K562 (cell line): Measurements from ENCODE around the gene FN3KRP. TPM values are rescaled to one million over a fixed set of nuclear protein-coding genes. Genes with fewer than 3 reads are reported as not detected.

Source experiments
- CHD1 ChIP-seq: fragments of 200-600 bp; sonication (generic); IDR thresholded peaks from one replicate; pipeline ENCODE4 v1.6.1; 2012; ENCODE audit warnings: mild to moderate bottlenecking, moderate library complexity, low read length, inconsistent platforms
- EP300 ChIP-seq: IDR thresholded peaks from 2 replicates; pipeline ENCODE4 v1.6.1; 2012; ENCODE audit warnings: low read length, improper control_type of control experiment
- GMEB1 ChIP-seq: fragments of 250-450 bp; sonication (Bioruptor Pico); IDR thresholded peaks from 2 replicates; pipeline ENCODE4 v1.4.0; 2020; ENCODE audit warnings: mild to moderate bottlenecking
- JUN ChIP-seq, 2 experiments: sonication (generic) in 1 of 2; formaldehyde crosslinking in 1 of 2; IDR thresholded peaks; 2 replicates each; pipeline versions ENCODE4 v1.6.1 to v1.8.0; 2012 to 2022; ENCODE audit warnings: borderline replicate concordance in 2 of 2, mild to moderate bottlenecking in 2 of 2, improper control_type of control experiment in 1 of 2, low read depth in 1 of 2, low read length in 1 of 2, missing genetic modification reagents in 1 of 2
- JUND ChIP-seq, 2 experiments: IDR thresholded peaks; 2 replicates in 1 of 2; 3 replicates in 1 of 2; pipeline ENCODE4 v1.6.1; 2011; ENCODE audit warnings: borderline replicate concordance in 2 of 2, low read depth in 2 of 2, low read length in 2 of 2, improper control_type of control experiment in 1 of 2, missing biosample characterization in 1 of 2, missing genetic modification characterization in 1 of 2, missing genetic modification reagents in 1 of 2
- MBD2 ChIP-seq: sonication (generic); IDR thresholded peaks from 2 replicates; pipeline ENCODE4 v1.6.1; 2016; ENCODE audit warnings: low read depth, borderline replicate concordance
- MCM3 ChIP-seq: fragments of 450-650 bp; IDR thresholded peaks from 2 replicates; pipeline ENCODE4 v1.6.1; 2016
- MITF ChIP-seq: IDR thresholded peaks from 2 replicates; pipeline ENCODE4 v1.6.1; 2014; ENCODE audit warnings: antibody characterized with exemption
- MYNN ChIP-seq, 2 experiments: sonication (generic); formaldehyde crosslinking in 1 of 2; IDR thresholded peaks; 2 replicates each; pipeline versions ENCODE4 v1.5.0 to v1.6.1; 2016 to 2020; ENCODE audit warnings: antibody characterized with exemption in 1 of 2, missing genetic modification reagents in 1 of 2
- POLR2A ChIP-seq: fragments of 450-650 bp; conservative IDR thresholded peaks from 2 replicates; pipeline ENCODE4 v1.6.1; 2016
- SMAD4 ChIP-seq: fragments of 250-450 bp; sonication (Bioruptor Pico); conservative IDR thresholded peaks from 2 replicates; pipeline ENCODE4 v1.8.0; 2021; ENCODE audit warnings: inconsistent platforms, mild to moderate bottlenecking, moderate library complexity
- STAG1 ChIP-seq: sonication (generic); formaldehyde crosslinking; IDR thresholded peaks from 2 replicates; pipeline ENCODE4 v1.5.0; 2020; ENCODE audit warnings: missing genetic modification reagents, borderline replicate concordance
- TAF1 ChIP-seq: IDR thresholded peaks from 2 replicates; pipeline ENCODE4 v1.6.1; 2011; ENCODE audit warnings: mild to moderate bottlenecking, low read length, moderate library complexity; ENCODE audit not compliant: insufficient read depth, control insufficient read depth, severe bottlenecking; ENCODE audit errors: extremely low read depth
- TSC22D4 ChIP-seq: fragments of 450-650 bp; IDR thresholded peaks from 2 replicates; pipeline ENCODE4 v1.6.1; 2016; ENCODE audit warnings: missing genetic modification characterization, missing biosample characterization, control low read depth
- ZBTB7A ChIP-seq: IDR thresholded peaks from 2 replicates; pipeline ENCODE4 v1.6.1; 2011; ENCODE audit warnings: low read depth, mild to moderate bottlenecking, low read length, moderate library complexity, borderline replicate concordance; ENCODE audit not compliant: control insufficient read depth
- ZBTB8A ChIP-seq: fragments of 450-650 bp; IDR thresholded peaks from 2 replicates; pipeline ENCODE4 v1.6.1; 2018; ENCODE audit warnings: mild to moderate bottlenecking, moderate library complexity; ENCODE audit not compliant: partially characterized antibody
- ZNF3 ChIP-seq: fragments of 250-450 bp; sonication (Bioruptor Pico); IDR thresholded peaks from 2 replicates; pipeline ENCODE4 v1.5.0; 2021; ENCODE audit warnings: mild to moderate bottlenecking, moderate library complexity
- polyA plus RNA-seq, 8 experiments: library from polyadenylated mRNA; depleted of rRNA in 4 of 8; stranded (reverse) in 5 of 8; unstranded in 3 of 8; fragments of >200 nt; fragmentation: Nextera tagmentation in 2 of 8; fragmentation: Illumina TruSeq in 1 of 8; extraction: Ambion mirVana in 2 of 8; extraction: Trizol in 1 of 8; gene quantifications; 2 replicates each; pipeline versions ENCODE4 v1.2.1 to v1.2.3, GENCODE V29; 2011 to 2014; ENCODE audit warnings: inconsistent platforms in 1 of 8, missing spikeins in 1 of 8
- total RNA-seq, 7 experiments: library from RNA; depleted of rRNA in 6 of 7; stranded (reverse); fragments of >200 nt in 6 of 7; fragmentation: Illumina TruSeq in 2 of 7; extraction: Trizol in 2 of 7; gene quantifications; 2 replicates each; pipeline versions ENCODE4 v1.2.1 to v1.2.3, GENCODE V29; 2011 to 2021; ENCODE audit warnings: low replicate concordance in 1 of 7
- TF ChIP-seq, protein P1 (sequence below), 2 experiments: IDR thresholded peaks in 1 of 2; conservative IDR thresholded peaks in 1 of 2; 2 replicates each; pipeline ENCODE4 v1.6.1; 2016; ENCODE audit warnings: low read depth in 2 of 2, mild to moderate bottlenecking in 1 of 2, missing compliant biosample characterization in 1 of 2, missing genetic modification characterization in 1 of 2, moderate library complexity in 1 of 2
- TF ChIP-seq, protein P2 (sequence below): fragments of 450-650 bp; formaldehyde crosslinking; IDR thresholded peaks from 2 replicates; pipeline ENCODE4 v1.4.0; 2022; ENCODE audit warnings: mild to moderate bottlenecking, moderate library complexity

Gene FN3KRP
- total and polyA plus RNA-seq, 9 of the 15 experiments (the other 6 are each of a cell fraction or from before 2014, with no cell fraction given): 2.0 to 32.1 (median 24.9) TPM

DNA sequence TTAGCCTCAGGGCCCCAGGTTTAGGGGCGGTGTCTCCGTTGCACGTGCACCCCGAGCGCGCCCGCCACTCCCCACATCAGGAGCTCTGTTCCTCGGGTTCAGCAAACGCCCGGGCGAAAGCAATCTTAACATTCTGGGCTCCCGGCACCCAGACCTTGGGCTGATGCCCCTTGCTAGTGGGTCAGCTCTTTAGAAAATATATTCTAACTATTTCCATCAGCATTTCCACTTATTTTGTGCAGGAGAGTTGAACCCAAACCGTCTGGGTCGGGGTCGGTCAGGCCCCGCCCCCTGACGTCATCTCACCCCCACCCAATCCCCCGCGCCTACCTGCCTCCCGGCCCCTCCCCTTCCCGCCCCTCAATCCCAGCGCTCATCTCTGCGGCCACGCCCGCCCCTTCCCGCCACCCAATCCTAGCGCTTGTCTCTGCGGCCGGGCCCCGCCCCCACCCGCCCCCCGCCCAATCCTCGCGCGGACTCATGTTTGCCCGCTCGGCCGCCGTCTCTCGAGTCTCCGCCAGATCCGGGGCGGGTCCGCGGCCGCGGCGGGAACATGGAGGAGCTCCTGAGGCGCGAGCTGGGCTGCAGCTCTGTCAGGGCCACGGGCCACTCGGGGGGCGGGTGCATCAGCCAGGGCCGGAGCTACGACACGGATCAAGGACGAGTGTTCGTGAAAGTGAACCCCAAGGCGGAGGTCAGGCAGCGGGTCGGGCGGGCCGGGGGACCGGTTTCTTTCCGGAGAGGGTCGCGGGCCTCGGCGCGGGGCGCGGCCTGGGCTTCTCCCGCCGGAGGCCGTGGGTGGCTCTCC is at the start of gene FN3KRP (continued):
- TF ChIP-seq GMEB1: no peak
- TF ChIP-seq ZBTB7A: peak; percentile 45; the same call in 1 of the 2 replicates
- TF ChIP-seq MCM3: no peak
- TF ChIP-seq STAG1 (CRISPR knock-in tag): no peak
- no peak for TF ChIP-seq ZNF3 (CRISPR knock-in tag)
- TF ChIP-seq TSC22D4: no peak
- TF ChIP-seq, protein P1, sequence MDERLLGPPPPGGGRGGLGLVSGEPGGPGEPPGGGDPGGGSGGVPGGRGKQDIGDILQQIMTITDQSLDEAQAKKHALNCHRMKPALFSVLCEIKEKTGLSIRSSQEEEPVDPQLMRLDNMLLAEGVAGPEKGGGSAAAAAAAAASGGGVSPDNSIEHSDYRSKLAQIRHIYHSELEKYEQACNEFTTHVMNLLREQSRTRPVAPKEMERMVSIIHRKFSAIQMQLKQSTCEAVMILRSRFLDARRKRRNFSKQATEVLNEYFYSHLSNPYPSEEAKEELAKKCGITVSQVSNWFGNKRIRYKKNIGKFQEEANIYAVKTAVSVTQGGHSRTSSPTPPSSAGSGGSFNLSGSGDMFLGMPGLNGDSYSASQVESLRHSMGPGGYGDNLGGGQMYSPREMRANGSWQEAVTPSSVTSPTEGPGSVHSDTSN (CRISPR knock-in tag; IDR thresholded peaks at IDR 0.05; ENCODE audit: low read depth): no peak
- TF ChIP-seq, protein P1 (tag; conservative IDR thresholded peaks at IDR 0.05; ENCODE audit: low read depth): no peak
- no peak for TF ChIP-seq MYNN (IDR thresholded peaks at IDR 0.05)
- TF ChIP-seq MYNN (CRISPR knock-in tag; IDR thresholded peaks at IDR 0.05): no peak
- TF ChIP-seq POLR2A: peak; percentile 82
- TF ChIP-seq MBD2: peak; percentile 48; the same call in 1 of the 2 replicates
- TF ChIP-seq EP300: no peak
- peak; percentile 73 for TF ChIP-seq TAF1
- TF ChIP-seq ZBTB8A: no peak
- TF ChIP-seq JUND (IDR thresholded peaks at IDR 0.05; ENCODE audit: borderline replicate concordance, low read depth, low read length): peak; percentile 45; the same call in 1 of the 2 replicates
- no peak for TF ChIP-seq JUND (tag; IDR thresholded peaks at IDR 0.05; ENCODE audit: borderline replicate concordance, low read depth, low read length)
- peak; percentile 70 for TF ChIP-seq SMAD4
- TF ChIP-seq CHD1: no peak
- TF ChIP-seq MITF: no peak
- 0 out of 2 replicates have a peak, but pooled peaks have one; percentile 19 for TF ChIP-seq JUN (IDR thresholded peaks at IDR 0.05; ENCODE audit: borderline replicate concordance, low read depth, low read length)
- no peak for TF ChIP-seq JUN (CRISPR knock-in tag; IDR thresholded peaks at IDR 0.05; ENCODE audit: borderline replicate concordance)
- TF ChIP-seq, protein P2, sequence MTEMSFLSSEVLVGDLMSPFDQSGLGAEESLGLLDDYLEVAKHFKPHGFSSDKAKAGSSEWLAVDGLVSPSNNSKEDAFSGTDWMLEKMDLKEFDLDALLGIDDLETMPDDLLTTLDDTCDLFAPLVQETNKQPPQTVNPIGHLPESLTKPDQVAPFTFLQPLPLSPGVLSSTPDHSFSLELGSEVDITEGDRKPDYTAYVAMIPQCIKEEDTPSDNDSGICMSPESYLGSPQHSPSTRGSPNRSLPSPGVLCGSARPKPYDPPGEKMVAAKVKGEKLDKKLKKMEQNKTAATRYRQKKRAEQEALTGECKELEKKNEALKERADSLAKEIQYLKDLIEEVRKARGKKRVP (CRISPR knock-in tag): no peak
